ENCODE results near the gene FAM181B. TPM values are rescaled to one million over a fixed set of nuclear protein-coding genes. Genes with fewer than 3 reads are reported as not detected.

FAM181B gene
- polyA plus RNA-seq, 1 of the 3 experiments (the other 2 are of a cell fraction), result 0.02 TPM

DNA sequence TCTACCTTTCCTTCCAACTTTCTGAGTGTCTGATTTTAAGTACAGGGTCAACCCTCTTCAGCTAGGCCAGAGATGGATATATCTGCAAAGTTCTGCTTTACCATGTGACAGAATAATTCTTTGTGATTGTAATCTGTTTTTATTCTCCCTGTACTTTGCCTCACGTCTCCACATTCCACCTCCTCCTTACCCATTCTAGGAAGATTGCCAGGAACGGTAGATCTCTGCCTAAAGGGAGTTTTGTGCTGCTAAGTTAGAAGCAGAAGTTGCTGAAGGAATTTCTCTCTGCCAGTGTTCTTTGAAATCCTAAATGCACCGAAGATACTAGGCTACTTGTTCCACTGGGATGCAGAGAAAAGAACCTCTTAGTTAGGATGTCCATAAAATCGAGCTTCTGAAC, 20.7 kb upstream of the FAM181B start:
- Histone ChIP-seq H3K27ac (ENCODE audit: low read depth in 2 of 2, low read length in 1 of 2) (no peak overlapping the region), H2AFZ (ENCODE audit: low read depth) (no peak overlapping the region), H3K4me3 (ENCODE audit: low read depth in 2 of 2, low read length in 1 of 2) (no peak overlapping the region), H3K4me2 (no peak overlapping the region), H3K9me3 (no peaks in the 10 kb centered on the region), H3K9ac (no peak overlapping the region), H3K27me3 (ENCODE audit: insufficient read depth) (no peaks in the 10 kb centered on the region; the same call in 1 of the 2 replicates), H3K9me2 (no peaks in the 10 kb centered on the region), H3K4me1 (ENCODE audit: control insufficient read depth in 1 of 2, insufficient read depth in 2 of 2, low read depth in 1 of 2, low read length in 1 of 2) (peaks cover 0 to 15% of the 10 kb centered on the region in 2 experiments; a peak in 2 of 4 replicates), H4K20me1 (ENCODE audit: insufficient read depth) (no peaks in the 10 kb centered on the region), H3K36me3 (replicated peaks in 1 of 2; ENCODE audit: control insufficient read depth in 1 of 2, insufficient read depth in 2 of 2, low read length in 1 of 2) (no peaks in the 10 kb centered on the region), H3K79me2 (ENCODE audit: insufficient read depth) (no peaks in the 10 kb centered on the region), H3F3A (replicated peaks; ENCODE audit: insufficient read depth) (no peaks in the 10 kb centered on the region)
- no peak for DNase-seq
- no peak for TF ChIP-seq GABPA (IDR thresholded peaks at IDR 0.05; ENCODE audit: low read depth)
- TF ChIP-seq, protein P1, sequence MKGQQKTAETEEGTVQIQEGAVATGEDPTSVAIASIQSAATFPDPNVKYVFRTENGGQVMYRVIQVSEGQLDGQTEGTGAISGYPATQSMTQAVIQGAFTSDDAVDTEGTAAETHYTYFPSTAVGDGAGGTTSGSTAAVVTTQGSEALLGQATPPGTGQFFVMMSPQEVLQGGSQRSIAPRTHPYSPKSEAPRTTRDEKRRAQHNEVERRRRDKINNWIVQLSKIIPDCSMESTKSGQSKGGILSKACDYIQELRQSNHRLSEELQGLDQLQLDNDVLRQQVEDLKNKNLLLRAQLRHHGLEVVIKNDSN (IDR thresholded peaks at IDR 0.05; ENCODE audit: borderline replicate concordance, low read depth), result no peak
- TF ChIP-seq TAF1 (IDR thresholded peaks at IDR 0.05; ENCODE audit: borderline replicate concordance, low read depth, low read length), result no peak
- POLR2A ChIA-PET, result no interaction called here
- 18% methylated on average over 4 of the region's 4 CpGs for WGBS (ENCODE audit: low lambda C conversion rate)
- CTCF ChIA-PET, result interaction anchor here (1.0 kb wide), 1 partner anchor 113 kb away, joined by 3 read pairs; no protein-coding TSS in a partner anchor

DNA sequence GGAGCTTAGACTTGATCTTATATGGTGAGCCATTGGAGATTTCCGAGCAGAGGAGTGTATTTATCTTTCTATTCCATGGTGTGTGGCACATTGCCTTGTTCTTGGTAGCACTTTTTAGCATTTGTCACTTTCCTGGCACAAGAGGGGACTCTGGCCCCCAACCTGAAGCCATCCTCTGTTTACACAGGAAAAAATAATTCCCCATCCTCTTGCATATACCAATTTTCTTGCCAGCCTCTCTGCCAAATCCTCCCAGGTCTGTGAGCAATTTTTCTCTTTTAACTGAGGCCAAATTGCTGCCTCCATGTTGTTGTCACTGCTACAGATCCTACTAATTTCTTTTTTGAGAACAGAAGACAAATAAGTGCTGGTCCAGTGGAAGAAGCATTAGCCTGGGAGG, 20.3 kb upstream of the FAM181B start:
- POLR2A ChIA-PET, result no interaction called here
- Histone ChIP-seq H3K79me2 (ENCODE audit: insufficient read depth) (no peaks in the 10 kb centered on the region), H2AFZ (ENCODE audit: low read depth) (no peak overlapping the region), H3K36me3 (replicated peaks in 1 of 2; ENCODE audit: control insufficient read depth in 1 of 2, insufficient read depth in 2 of 2, low read length in 1 of 2) (no peaks in the 10 kb centered on the region), H3K9me2 (no peaks in the 10 kb centered on the region), H3F3A (replicated peaks; ENCODE audit: insufficient read depth) (no peaks in the 10 kb centered on the region), H3K9ac (no peak overlapping the region), H3K4me1 (ENCODE audit: control insufficient read depth in 1 of 2, insufficient read depth in 2 of 2, low read depth in 1 of 2, low read length in 1 of 2) (peaks cover 0 to 15% of the 10 kb centered on the region in 2 experiments; a peak in 2 of 4 replicates), H3K4me2 (no peak overlapping the region), H3K4me3 (ENCODE audit: low read depth in 2 of 2, low read length in 1 of 2) (no peak overlapping the region), H4K20me1 (ENCODE audit: insufficient read depth) (no peaks in the 10 kb centered on the region), H3K9me3 (no peaks in the 10 kb centered on the region), H3K27ac (ENCODE audit: low read depth in 2 of 2, low read length in 1 of 2) (no peak overlapping the region), H3K27me3 (ENCODE audit: insufficient read depth) (no peaks in the 10 kb centered on the region; the same call in 1 of the 2 replicates)
- 25% methylated on average over 1 of the region's 1 CpG for WGBS (ENCODE audit: low lambda C conversion rate)
- DNase-seq, result no peak
- TF ChIP-seq, protein P1 (IDR thresholded peaks at IDR 0.05; ENCODE audit: borderline replicate concordance, low read depth), result no peak
- TF ChIP-seq POLR2AphosphoS5 (IDR thresholded peaks at IDR 0.05; ENCODE audit: low read depth, low read length), result no peak
- TF ChIP-seq GABPA (IDR thresholded peaks at IDR 0.05; ENCODE audit: low read depth), result no peak
- TF ChIP-seq, protein P2, sequence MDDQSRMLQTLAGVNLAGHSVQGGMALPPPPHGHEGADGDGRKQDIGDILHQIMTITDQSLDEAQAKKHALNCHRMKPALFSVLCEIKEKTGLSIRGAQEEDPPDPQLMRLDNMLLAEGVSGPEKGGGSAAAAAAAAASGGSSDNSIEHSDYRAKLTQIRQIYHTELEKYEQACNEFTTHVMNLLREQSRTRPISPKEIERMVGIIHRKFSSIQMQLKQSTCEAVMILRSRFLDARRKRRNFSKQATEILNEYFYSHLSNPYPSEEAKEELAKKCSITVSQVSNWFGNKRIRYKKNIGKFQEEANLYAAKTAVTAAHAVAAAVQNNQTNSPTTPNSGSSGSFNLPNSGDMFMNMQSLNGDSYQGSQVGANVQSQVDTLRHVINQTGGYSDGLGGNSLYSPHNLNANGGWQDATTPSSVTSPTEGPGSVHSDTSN (IDR thresholded peaks at IDR 0.05), result no peak
- no peak for TF ChIP-seq MXI1 (IDR thresholded peaks at IDR 0.05; ENCODE audit: low read depth, low read length)
- TF ChIP-seq, protein P3, sequence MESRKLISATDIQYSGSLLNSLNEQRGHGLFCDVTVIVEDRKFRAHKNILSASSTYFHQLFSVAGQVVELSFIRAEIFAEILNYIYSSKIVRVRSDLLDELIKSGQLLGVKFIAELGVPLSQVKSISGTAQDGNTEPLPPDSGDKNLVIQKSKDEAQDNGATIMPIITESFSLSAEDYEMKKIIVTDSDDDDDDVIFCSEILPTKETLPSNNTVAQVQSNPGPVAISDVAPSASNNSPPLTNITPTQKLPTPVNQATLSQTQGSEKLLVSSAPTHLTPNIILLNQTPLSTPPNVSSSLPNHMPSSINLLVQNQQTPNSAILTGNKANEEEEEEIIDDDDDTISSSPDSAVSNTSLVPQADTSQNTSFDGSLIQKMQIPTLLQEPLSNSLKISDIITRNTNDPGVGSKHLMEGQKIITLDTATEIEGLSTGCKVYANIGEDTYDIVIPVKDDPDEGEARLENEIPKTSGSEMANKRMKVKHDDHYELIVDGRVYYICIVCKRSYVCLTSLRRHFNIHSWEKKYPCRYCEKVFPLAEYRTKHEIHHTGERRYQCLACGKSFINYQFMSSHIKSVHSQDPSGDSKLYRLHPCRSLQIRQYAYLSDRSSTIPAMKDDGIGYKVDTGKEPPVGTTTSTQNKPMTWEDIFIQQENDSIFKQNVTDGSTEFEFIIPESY (IDR thresholded peaks at IDR 0.05; ENCODE audit: borderline replicate concordance, low read depth), result no peak
- CTCF ChIA-PET, result interaction anchor here (1.1 kb wide), 1 partner anchor 114 kb away, joined by 3 read pairs; no protein-coding TSS in a partner anchor
